GM12892 (cell line): ENCODE results near the gene DTNBP1.

Source experiments
- POLR2A ChIP-seq: IDR thresholded peaks from 2 replicates; pipeline ENCODE4 v1.6.1; 2011; ENCODE audit warnings: low read depth, low read length, control low read depth
- POLR2AphosphoS5 ChIP-seq: IDR thresholded peaks from 2 replicates; pipeline ENCODE4 v1.6.1; 2011; ENCODE audit warnings: low read depth, low read length, control low read depth
- TAF1 ChIP-seq: IDR thresholded peaks from 2 replicates; pipeline ENCODE4 v1.6.1; 2011; ENCODE audit warnings: low read depth, mild to moderate bottlenecking, control low read depth, low read length, borderline replicate concordance

GRCh38 chr6:15547400-15547799 lies 115.4 kb downstream of the DTNBP1 start:
- TF ChIP-seq POLR2A (no peak), POLR2AphosphoS5 (no peak), TAF1 (no peak)
